Common myeloid progenitor, CD34-positive (primary cell): Measurements from ENCODE around the gene ZPBP2. TPM values are rescaled to one million over a fixed set of nuclear protein-coding genes. Genes with fewer than 3 reads are reported as not detected.

Experiments used
- CTCF ChIA-PET: fragments of 350-600 bp; sonication (Branson Sonifier 250); formaldehyde crosslinking; loops from one replicate; lab custom pipeline; 2021; ENCODE audit warnings: antibody characterized with exemption; lab: Charles Lee
- POLR2A ChIA-PET: fragments of 350-600 bp; sonication (Branson Sonifier 250); formaldehyde crosslinking; loops from one replicate; lab custom pipeline; 2021; ENCODE audit warnings: antibody characterized with exemption; lab: Charles Lee
- DNase-seq, 3 donors: peaks; one replicate each; pipeline versions ENCODE4 v3.0.0 to v3.0.0-alpha.2; 2013
- H3K27ac ChIP-seq, 2 experiments: 1 replicate in 1 of 2; 2 replicates in 1 of 2; pipeline ENCODE4 v1.7.0; 2013; ENCODE audit warnings: inconsistent platforms in 2 of 2, low read length in 2 of 2, mild to moderate bottlenecking in 2 of 2, low read depth in 1 of 2, moderate library complexity in 1 of 2; ENCODE audit not compliant: severe bottlenecking in 2 of 2, insufficient read depth in 1 of 2, poor library complexity in 1 of 2
- H3K27me3 ChIP-seq, 5 experiments: replicated peaks in 2 of 5; 1 replicate in 3 of 5; 2 replicates in 2 of 5; pipeline versions ENCODE4 v1.6.1 to v1.7.0; 2013; ENCODE audit warnings: low read length in 4 of 5, mild to moderate bottlenecking in 2 of 5, moderate library complexity in 2 of 5, inconsistent platforms in 1 of 5; ENCODE audit not compliant: insufficient read depth in 5 of 5, control insufficient read depth in 4 of 5
- H3K36me3 ChIP-seq, 4 experiments: 1 replicate in 2 of 4; 2 replicates in 2 of 4; pipeline versions ENCODE4 v1.6.1 to v1.7.0; 2013; ENCODE audit warnings: low read length in 3 of 4, control low read depth in 1 of 4, mild to moderate bottlenecking in 1 of 4; ENCODE audit not compliant: control insufficient read depth in 4 of 4, insufficient read depth in 4 of 4
- H3K4me1 ChIP-seq, 4 experiments: 1 replicate in 3 of 4; 2 replicates in 1 of 4; pipeline versions ENCODE4 v1.6.1 to v1.7.1; 2013; ENCODE audit warnings: low read length in 3 of 4, mild to moderate bottlenecking in 3 of 4, control low read depth in 1 of 4, inconsistent platforms in 1 of 4, moderate library complexity in 1 of 4; ENCODE audit not compliant: control insufficient read depth in 4 of 4, insufficient read depth in 4 of 4; ENCODE audit errors: control extremely low read depth in 1 of 4
- H3K4me3 ChIP-seq, 7 experiments: 1 replicate in 4 of 7; 2 replicates in 3 of 7; pipeline versions ENCODE4 v1.5.1 to v1.7.0; 2013; ENCODE audit warnings: mild to moderate bottlenecking in 7 of 7, low read length in 6 of 7, moderate library complexity in 6 of 7, inconsistent platforms in 2 of 7, low read depth in 2 of 7, control low read depth in 1 of 7; ENCODE audit not compliant: insufficient read depth in 4 of 7, control insufficient read depth in 1 of 7; ENCODE audit errors: extremely low read depth in 1 of 7
- H3K9me3 ChIP-seq, 5 experiments: 1 replicate in 4 of 5; 2 replicates in 1 of 5; pipeline versions ENCODE4 v1.6.1 to v1.7.1; 2013; ENCODE audit warnings: low read length in 4 of 5, mild to moderate bottlenecking in 2 of 5, inconsistent platforms in 1 of 5, low read depth in 1 of 5, moderate library complexity in 1 of 5; ENCODE audit not compliant: control insufficient read depth in 4 of 5, insufficient read depth in 2 of 5; ENCODE audit errors: control extremely low read depth in 1 of 5
- WGBS: methylation state at CpG from one replicate; pipeline ENCODE4 v1.1.5; 2013; ENCODE audit not compliant: insufficient coverage; 5-methylcytosine and 5-hydroxymethylcytosine counted together
- polyA plus RNA-seq: library from polyadenylated mRNA; unstranded; fragments of 120-200 nt; gene quantifications from one replicate; pipeline ENCODE4 v1.2.1, GENCODE V29; 2013

Gene ZPBP2, protein sequence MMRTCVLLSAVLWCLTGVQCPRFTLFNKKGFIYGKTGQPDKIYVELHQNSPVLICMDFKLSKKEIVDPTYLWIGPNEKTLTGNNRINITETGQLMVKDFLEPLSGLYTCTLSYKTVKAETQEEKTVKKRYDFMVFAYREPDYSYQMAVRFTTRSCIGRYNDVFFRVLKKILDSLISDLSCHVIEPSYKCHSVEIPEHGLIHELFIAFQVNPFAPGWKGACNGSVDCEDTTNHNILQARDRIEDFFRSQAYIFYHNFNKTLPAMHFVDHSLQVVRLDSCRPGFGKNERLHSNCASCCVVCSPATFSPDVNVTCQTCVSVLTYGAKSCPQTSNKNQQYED
- not detected for polyA plus RNA-seq

DNA sequence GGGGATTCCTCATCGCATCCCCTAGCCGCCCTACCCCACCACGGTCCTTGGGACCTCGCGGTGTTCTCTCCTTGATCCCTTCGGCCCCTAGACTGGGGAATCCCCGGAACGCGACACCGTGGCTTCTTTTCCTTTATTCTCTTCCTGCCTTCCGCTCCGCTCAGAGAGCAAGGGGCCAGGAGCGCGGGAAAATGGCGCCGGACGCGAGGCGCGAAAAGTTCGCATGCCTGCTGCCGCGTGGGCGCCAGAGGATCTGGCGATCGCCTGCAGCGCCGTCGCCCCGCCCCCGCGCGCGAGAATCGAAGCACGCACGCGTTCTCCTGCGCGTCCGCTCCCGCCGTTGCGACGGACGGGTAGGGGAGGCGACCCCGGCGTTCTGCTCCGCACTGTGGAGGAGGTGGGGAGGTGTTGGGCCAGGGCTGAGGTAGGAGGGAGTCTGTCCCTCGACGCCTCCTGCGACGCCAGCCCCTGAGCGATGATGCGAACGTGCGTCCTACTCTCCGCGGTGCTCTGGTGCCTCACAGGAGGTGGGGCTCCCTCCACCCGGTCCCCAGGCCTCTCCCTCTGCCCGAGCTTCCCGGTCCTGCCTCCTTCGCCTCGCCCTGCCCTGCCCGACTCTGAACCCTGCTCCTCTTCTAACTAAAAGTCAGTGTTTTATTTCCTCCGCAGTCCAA lies at the start of gene ZPBP2:
Gene ZPBP2 (plus strand): TSS at position 323 of the 674 bp plus-strand sequence. CDS start 153 bp downstream, at position 476.
- CTCF ChIA-PET: no interaction called here
- H3K4me1 ChIP-seq: peaks cover 10 to 19% (median 12%) of the 10 kb centered on the region in 4 experiments
- H3K27ac ChIP-seq: no peak within 1 kb of the TSS
- H3K27me3 ChIP-seq: peaks cover 6 to 57% (median 42%) of the 10 kb centered on the region in 5 experiments
- no peak for DNase-seq
- H3K9me3 ChIP-seq: peaks cover 0 to 16% (median 14%) of the 10 kb centered on the region in 5 experiments
- no peak within 1 kb of the TSS for H3K4me3 ChIP-seq
- POLR2A ChIA-PET: no interaction called here
- H3K36me3 ChIP-seq: no peaks in the 10 kb centered on the region
- WGBS: 39% methylated on average over 65 of the region's 67 CpGs

GRCh38 chr17:39818358-39819000 lies 49.5 kb upstream of the ZPBP2 start:
- WGBS: 99% methylated on average over 7 of the region's 9 CpGs
- no peaks in the 10 kb centered on the region for H3K36me3 ChIP-seq
- ChIA-PET CTCF (interaction anchor here (1.8 kb wide), 1 partner anchor 64 kb away, joined by 4 read pairs; no protein-coding TSS in a partner anchor), POLR2A (no interaction called here)
- H3K27ac ChIP-seq: no peak overlapping the region
- no peak for DNase-seq
- peaks cover 0 to 5% (median 4%) of the 10 kb centered on the region in 4 experiments for H3K4me1 ChIP-seq
- peaks cover 0 to 3% (median 0%) of the 10 kb centered on the region in 5 experiments for H3K27me3 ChIP-seq
- H3K4me3 ChIP-seq: no peak overlapping the region
- H3K9me3 ChIP-seq: peaks cover 0 to 4% (median 2%) of the 10 kb centered on the region in 5 experiments

DNA sequence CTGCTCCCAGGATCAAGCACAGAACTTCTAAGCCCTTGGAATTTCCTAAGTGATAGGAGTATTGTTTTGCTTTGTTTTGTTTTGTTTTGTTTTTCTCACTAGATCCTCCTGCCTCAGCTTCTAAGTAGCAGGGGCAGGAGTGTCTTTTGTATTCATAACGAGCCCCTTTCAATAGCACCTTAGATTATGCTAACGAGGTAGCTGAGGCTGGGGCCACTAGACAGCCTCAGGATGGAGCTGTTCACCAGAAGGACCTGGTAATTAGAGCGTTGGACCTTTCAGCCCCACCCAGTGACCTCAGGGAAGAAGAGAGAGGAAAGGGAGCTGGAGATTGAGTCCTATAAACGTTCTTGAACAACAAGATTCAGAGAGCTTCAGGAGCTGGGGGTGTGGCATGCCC lies 47.5 kb upstream of the ZPBP2 start:
- 95% methylated on average over 4 of the region's 4 CpGs for WGBS
- peaks cover 0 to 21% (median 11%) of the 10 kb centered on the region in 5 experiments for H3K9me3 ChIP-seq
- no peaks in the 10 kb centered on the region for H3K27me3 ChIP-seq
- ChIA-PET POLR2A (no interaction called here), CTCF (interaction anchor here (1.3 to 1.8 kb wide), 2 partner anchors 8 to 66 kb away, joined by 3 to 4 read pairs; no protein-coding TSS in a partner anchor)
- DNase-seq: no peak
- H3K4me1 ChIP-seq: peaks cover 0 to 5% (median 2%) of the 10 kb centered on the region in 4 experiments
- no peak overlapping the region for H3K4me3 ChIP-seq
- no peaks in the 10 kb centered on the region for H3K36me3 ChIP-seq
- H3K27ac ChIP-seq: no peak overlapping the region

DNA sequence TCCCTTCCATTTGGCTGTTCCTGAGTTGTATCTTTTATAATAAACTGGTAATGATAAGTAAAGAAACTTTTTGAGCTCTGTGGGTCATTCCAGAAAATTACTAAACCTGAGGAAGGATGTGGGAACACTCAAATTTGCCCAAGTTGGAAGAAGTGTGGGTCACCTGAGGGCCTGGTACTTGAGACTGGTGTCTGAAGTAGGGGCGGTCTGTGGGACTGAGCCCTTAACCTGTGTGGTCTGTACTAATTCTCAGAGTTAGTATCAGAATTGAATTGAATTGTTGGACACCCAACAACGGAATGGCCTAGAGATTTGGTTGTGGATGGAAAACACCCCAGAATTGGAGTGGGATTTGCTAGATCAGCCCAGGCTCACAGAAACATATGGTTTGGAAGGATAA lies 47.0 kb upstream of the ZPBP2 start:
- Histone ChIP-seq H3K27ac (no peak overlapping the region), H3K4me3 (no peak overlapping the region), H3K4me1 (peaks cover 0 to 5% (median 2%) of the 10 kb centered on the region in 4 experiments), H3K27me3 (no peaks in the 10 kb centered on the region), H3K36me3 (no peaks in the 10 kb centered on the region), H3K9me3 (peaks cover 0 to 21% (median 11%) of the 10 kb centered on the region in 5 experiments)
- DNase-seq: no peak
- ChIA-PET POLR2A (no interaction called here), CTCF (interaction anchor here (1.3 kb wide), 1 partner anchor 8 kb away, joined by 3 read pairs; no protein-coding TSS in a partner anchor)
- 97% methylated on average over 2 of the region's 2 CpGs for WGBS

- CTCF ChIA-PET: interaction anchor here (1.3 kb wide), 1 partner anchor 9 kb away, joined by 3 read pairs; no protein-coding TSS in a partner anchor
- H3K4me3 ChIP-seq: no peak overlapping the region
- DNase-seq: peak in 2 of 3 donors; percentile 56 to 73
- POLR2A ChIA-PET: no interaction called here
- 100% methylated on average over 1 of the region's 2 CpGs for WGBS
- H3K27ac ChIP-seq: no peak overlapping the region
- H3K36me3 ChIP-seq: no peaks in the 10 kb centered on the region
- peaks cover 0 to 3% (median 0%) of the 10 kb centered on the region in 5 experiments for H3K27me3 ChIP-seq
- H3K9me3 ChIP-seq: peaks cover 0 to 21% (median 11%) of the 10 kb centered on the region in 5 experiments
- H3K4me1 ChIP-seq: peaks cover 0 to 5% (median 2%) of the 10 kb centered on the region in 4 experiments
Measured at GRCh38 chr17:39822051-39822451, 46.0 kb upstream of the ZPBP2 start.

DNA sequence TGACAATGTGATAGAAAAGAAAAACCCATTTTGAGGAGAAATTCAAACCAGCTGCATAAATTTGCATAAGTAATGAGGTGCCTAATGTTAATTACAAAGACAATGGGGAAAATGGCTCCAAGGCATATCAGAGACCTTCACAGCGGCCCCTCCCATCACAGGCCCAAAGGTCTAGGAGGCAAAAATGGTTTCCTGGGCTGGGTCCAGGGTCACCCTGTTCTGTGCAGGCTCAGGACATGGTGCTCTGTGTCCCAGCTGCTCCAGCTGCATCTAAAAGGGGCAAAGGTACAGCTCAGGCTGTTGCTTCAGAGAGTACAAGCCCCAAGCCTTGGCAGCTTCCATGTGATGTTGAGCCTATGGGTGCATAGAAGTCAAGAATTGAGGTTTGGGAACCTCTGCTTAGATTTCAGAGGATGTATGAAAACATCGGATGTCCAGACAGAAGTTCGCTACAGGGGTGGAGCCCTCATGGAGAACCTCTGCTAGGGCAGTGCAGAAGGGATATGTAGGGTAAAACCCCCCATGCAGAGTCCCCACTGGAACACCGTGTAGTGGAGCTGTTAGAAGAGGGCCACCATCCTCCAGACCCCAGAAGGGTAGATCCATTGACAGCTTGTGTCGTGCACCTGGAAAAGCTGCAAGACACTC lies 44.5 kb upstream of the ZPBP2 start:
- peak in 1 of 3 donors; percentile 5 for DNase-seq
- WGBS: 95% methylated on average over 5 of the region's 5 CpGs
- H3K27ac ChIP-seq: no peak overlapping the region
- POLR2A ChIA-PET: no interaction called here
- H3K36me3 ChIP-seq: no peaks in the 10 kb centered on the region
- CTCF ChIA-PET: no interaction called here
- no peak overlapping the region for H3K4me3 ChIP-seq
- H3K4me1 ChIP-seq: peaks cover 0 to 4% (median 0%) of the 10 kb centered on the region in 4 experiments
- peaks cover 0 to 3% (median 0%) of the 10 kb centered on the region in 5 experiments for H3K27me3 ChIP-seq
- peaks cover 0 to 21% (median 11%) of the 10 kb centered on the region in 5 experiments for H3K9me3 ChIP-seq
